Measurements from ENCODE around the gene AP5M1.
"Not testable (repeated sequence)": the region's sequence is repeated elsewhere in the genome, so short reads cannot be mapped to it uniquely, and the experiment has no call there.

The AP5M1 gene

GRCh38 chr14:57268161-57269069 lies at the start of gene AP5M1, which contains the start of gene EXOC5:
Gene AP5M1 (plus strand): TSS chr14:57268971. CDS start chr14:57269315, 344 bp downstream.
Gene EXOC5 (minus strand): TSS chr14:57268905. CDS start chr14:57268648, 257 bp downstream.
- H4K20me1 ChIP-seq (ENCODE audit: insufficient read depth, low read length, poor library complexity, severe bottlenecking) = peaks cover 63% of the 10 kb centered on the region
- H3K79me2 ChIP-seq (ENCODE audit: insufficient read depth, low read length) = peaks cover 89% of the 10 kb centered on the region
- peaks cover 67% of the 10 kb centered on the region for H3K4me1 ChIP-seq (ENCODE audit: insufficient read depth, low read length, poor library complexity, severe bottlenecking)
- H3F3A ChIP-seq (ENCODE audit: low read depth) = peaks cover 5% of the 10 kb centered on the region; the same call in 1 of the 2 replicates
- H3K9ac ChIP-seq (ENCODE audit: low read depth, low read length, poor library complexity, severe bottlenecking) = peak within 1 kb of the TSS; percentile 89
- peak within 1 kb of the TSS; percentile 84 for H2AFZ ChIP-seq (ENCODE audit: low read length)
- no peaks in the 10 kb centered on the region for H3K36me3 ChIP-seq (ENCODE audit: insufficient read depth, low read length)
- H3K27me3 ChIP-seq (ENCODE audit: insufficient read depth, low read length, poor library complexity, severe bottlenecking) = no peaks in the 10 kb centered on the region
- peak within 1 kb of the TSS; percentile 96 for H3K4me3 ChIP-seq (ENCODE audit: low read length, poor library complexity, severe bottlenecking)
- peak within 1 kb of the TSS; percentile 96 for H3K4me2 ChIP-seq (ENCODE audit: low read depth, low read length, poor library complexity, severe bottlenecking)
- TF ChIP-seq CTCF (conservative IDR thresholded peaks at IDR 0.05; ENCODE audit: low read length) (no peak), EZH2phosphoT487 (IDR thresholded peaks at IDR 0.05; ENCODE audit: borderline replicate concordance) (no peak)
- H3K9me2 ChIP-seq (replicated peaks; ENCODE audit: low read depth, low read length) = no peaks in the 10 kb centered on the region
- no peaks in the 10 kb centered on the region for H3K9me3 ChIP-seq (ENCODE audit: insufficient read depth, low read depth, low read length)

- H3K36me3 ChIP-seq (ENCODE audit: insufficient read depth, low read length) = peaks cover 43% of the 10 kb centered on the region
- no peaks in the 10 kb centered on the region for H3K4me1 ChIP-seq (ENCODE audit: insufficient read depth, low read length, poor library complexity, severe bottlenecking)
- H3K9me2 ChIP-seq (replicated peaks; ENCODE audit: low read depth, low read length) = no peaks in the 10 kb centered on the region
- H3K9ac ChIP-seq (ENCODE audit: low read depth, low read length, poor library complexity, severe bottlenecking) = no peak overlapping the region
- H3K79me2 ChIP-seq (ENCODE audit: insufficient read depth, low read length) = no peaks in the 10 kb centered on the region
- TF ChIP-seq EZH2phosphoT487 (IDR thresholded peaks at IDR 0.05; ENCODE audit: borderline replicate concordance) (no peak), CTCF (conservative IDR thresholded peaks at IDR 0.05; ENCODE audit: low read length) (no peak)
- no peaks in the 10 kb centered on the region for H4K20me1 ChIP-seq (ENCODE audit: insufficient read depth, low read length, poor library complexity, severe bottlenecking)
- no peaks in the 10 kb centered on the region for H3K9me3 ChIP-seq (ENCODE audit: insufficient read depth, low read depth, low read length)
- no peak overlapping the region for H3K4me3 ChIP-seq (ENCODE audit: low read length, poor library complexity, severe bottlenecking)
- no peak overlapping the region for H2AFZ ChIP-seq (ENCODE audit: low read length)
- no peaks in the 10 kb centered on the region for H3K27me3 ChIP-seq (ENCODE audit: insufficient read depth, low read length, poor library complexity, severe bottlenecking)
- H3K4me2 ChIP-seq (ENCODE audit: low read depth, low read length, poor library complexity, severe bottlenecking) = no peak overlapping the region
- H3F3A ChIP-seq (ENCODE audit: low read depth) = no peaks in the 10 kb centered on the region
Observed at GRCh38 chr14:57221931-57222330, 46.8 kb upstream of the AP5M1 start.

GRCh38 chr14:57227083-57227482 lies 41.7 kb upstream of the AP5M1 start:
- Histone ChIP-seq H2AFZ (ENCODE audit: low read length) (no peak overlapping the region), H3K4me2 (ENCODE audit: low read depth, low read length, poor library complexity, severe bottlenecking) (no peak overlapping the region), H3F3A (ENCODE audit: low read depth) (0 out of 2 replicates have a peak, but pooled peaks cover 3% of the 10 kb centered on the region), H3K4me1 (ENCODE audit: insufficient read depth, low read length, poor library complexity, severe bottlenecking) (peaks cover 4% of the 10 kb centered on the region), H3K9me2 (replicated peaks; ENCODE audit: low read depth, low read length) (no peaks in the 10 kb centered on the region), H3K9ac (ENCODE audit: low read depth, low read length, poor library complexity, severe bottlenecking) (no peak overlapping the region), H3K27me3 (ENCODE audit: insufficient read depth, low read length, poor library complexity, severe bottlenecking) (no peaks in the 10 kb centered on the region), H3K9me3 (ENCODE audit: insufficient read depth, low read depth, low read length) (no peaks in the 10 kb centered on the region), H4K20me1 (ENCODE audit: insufficient read depth, low read length, poor library complexity, severe bottlenecking) (no peaks in the 10 kb centered on the region), H3K4me3 (ENCODE audit: low read length, poor library complexity, severe bottlenecking) (no peak overlapping the region), H3K36me3 (ENCODE audit: insufficient read depth, low read length) (peaks cover 49% of the 10 kb centered on the region), H3K79me2 (ENCODE audit: insufficient read depth, low read length) (no peaks in the 10 kb centered on the region)
- no peak for TF ChIP-seq EZH2phosphoT487 (IDR thresholded peaks at IDR 0.05; ENCODE audit: borderline replicate concordance)
- TF ChIP-seq CTCF (conservative IDR thresholded peaks at IDR 0.05; ENCODE audit: low read length) = no peak

- not testable (repeated sequence) for H3K27me3 ChIP-seq (ENCODE audit: insufficient read depth, low read length, poor library complexity, severe bottlenecking); H3K9ac ChIP-seq (ENCODE audit: low read depth, low read length, poor library complexity, severe bottlenecking); H3K9me2 ChIP-seq (replicated peaks; ENCODE audit: low read depth, low read length); H3K4me2 ChIP-seq (ENCODE audit: low read depth, low read length, poor library complexity, severe bottlenecking); H3K4me3 ChIP-seq (ENCODE audit: low read length, poor library complexity, severe bottlenecking); H2AFZ ChIP-seq (ENCODE audit: low read length); H3K9me3 ChIP-seq (ENCODE audit: insufficient read depth, low read depth, low read length); H3F3A ChIP-seq (ENCODE audit: low read depth); H3K4me1 ChIP-seq (ENCODE audit: insufficient read depth, low read length, poor library complexity, severe bottlenecking); H4K20me1 ChIP-seq (ENCODE audit: insufficient read depth, low read length, poor library complexity, severe bottlenecking); H3K79me2 ChIP-seq (ENCODE audit: insufficient read depth, low read length)
- H3K36me3 ChIP-seq (ENCODE audit: insufficient read depth, low read length) = peaks cover 55% of the 10 kb centered on the region
Observed at GRCh38 chr14:57228320-57228719, 40.5 kb upstream of the AP5M1 start.
